Loucy (cell line): ENCODE results near the gene AP1G2.

ENCODE experiments used
- CTCF ChIP-seq: fragments of 200-600 bp; sonication (generic); conservative IDR thresholded peaks from 2 replicates; pipeline ENCODE4 v1.5.1; 2014; ENCODE audit warnings: mild to moderate bottlenecking, antibody characterized with exemption, low read length
- EZH2phosphoT487 ChIP-seq: fragments of 200-600 bp; IDR thresholded peaks from 2 replicates; pipeline ENCODE4 v1.6.1; 2018; ENCODE audit warnings: antibody characterized with exemption, mild to moderate bottlenecking, moderate library complexity, borderline replicate concordance

DNA sequence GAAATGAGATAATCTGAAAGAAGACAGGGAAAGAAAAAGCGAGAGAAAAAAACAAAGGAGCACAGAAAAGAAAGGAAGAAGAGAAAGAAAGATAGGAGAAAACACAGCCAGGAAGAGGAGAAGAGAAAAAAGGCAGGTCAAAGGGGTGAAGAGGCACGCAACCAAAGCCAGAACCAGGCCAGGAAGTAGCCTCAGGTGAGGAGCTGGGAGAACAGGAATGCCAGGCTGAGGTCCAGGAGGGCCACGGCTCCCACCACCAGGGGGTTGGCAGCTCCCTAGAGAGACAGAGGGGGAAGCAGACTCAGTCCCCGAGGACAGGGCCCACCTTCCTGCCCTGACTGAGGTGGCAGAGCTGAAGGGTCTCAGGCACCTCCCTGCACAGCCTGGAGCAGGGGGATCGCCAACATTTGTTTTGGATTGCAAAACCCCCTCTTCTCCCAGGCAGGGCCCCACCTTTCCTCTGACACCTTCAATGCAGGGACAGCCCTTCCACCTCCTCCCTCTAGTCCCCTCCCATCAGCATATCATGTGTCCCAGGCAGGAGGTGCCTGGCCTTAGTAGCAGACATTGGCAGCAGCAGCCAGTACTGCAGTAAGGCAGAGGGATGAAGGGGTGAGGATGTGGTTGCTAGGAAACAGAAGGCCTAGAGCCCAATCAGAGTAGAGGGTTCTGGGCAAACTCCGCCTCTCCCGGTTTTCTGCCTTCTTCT, 2.0 kb upstream of the AP1G2 start:
- TF ChIP-seq CTCF (no peak), EZH2phosphoT487 (no peak)
